ENCODE results near the gene KRTAP2-4.
"Not testable (repeated sequence)": the region's sequence is repeated elsewhere in the genome, so short reads cannot be mapped to it uniquely, and the experiment has no call there.

KRTAP2-4 gene

GRCh38 chr17:41065829-41066624, at the start of gene KRTAP2-4:
Gene KRTAP2-4, minus strand, starts transcription at chr17:41065879. Its CDS starts 34 bp downstream, at chr17:41065845.
- no peaks in the 10 kb centered on the region for H3K4me1 Mint-ChIP-seq
- H3K27me3 Mint-ChIP-seq (ENCODE audit: low read depth): peaks cover 7% of the 10 kb centered on the region
- no peak within 1 kb of the TSS for H3K4me3 Mint-ChIP-seq
- no peak for TF ChIP-seq CTCF (IDR thresholded peaks at IDR 0.05; ENCODE audit: unreplicated experiment in 3 of 3)
- H3K27ac Mint-ChIP-seq: no peak within 1 kb of the TSS
- H3K9me3 Mint-ChIP-seq: no peaks in the 10 kb centered on the region
- H3K36me3 Mint-ChIP-seq (ENCODE audit: low read depth): no peaks in the 10 kb centered on the region

GRCh38 chr17:41111151-41111885, 45.6 kb upstream of the KRTAP2-4 start:
- Mint-ChIP-seq H3K27me3 (ENCODE audit: low read depth) (no peaks in the 10 kb centered on the region), H3K4me3 (no peak overlapping the region), H3K36me3 (ENCODE audit: low read depth) (peaks cover 4% of the 10 kb centered on the region), H3K27ac (no peak overlapping the region), H3K4me1 (no peaks in the 10 kb centered on the region), H3K9me3 (peaks cover 27% of the 10 kb centered on the region)
- TF ChIP-seq CTCF (IDR thresholded peaks at IDR 0.05; ENCODE audit: unreplicated experiment in 3 of 3): no peak

- H3K4me3 Mint-ChIP-seq; H3K4me1 Mint-ChIP-seq; H3K36me3 Mint-ChIP-seq (ENCODE audit: low read depth); H3K27ac Mint-ChIP-seq; H3K27me3 Mint-ChIP-seq (ENCODE audit: low read depth): not testable (repeated sequence)
- peaks cover 23% of the 10 kb centered on the region for H3K9me3 Mint-ChIP-seq
These were observed 43.2 kb upstream of the KRTAP2-4 start for GRCh38 chr17:41108728-41109386.

GRCh38 chr17:41107941-41108450, 42.3 kb upstream of the KRTAP2-4 start:
- TF ChIP-seq CTCF (IDR thresholded peaks at IDR 0.05; ENCODE audit: unreplicated experiment in 3 of 3): no peak
- Mint-ChIP-seq H3K4me3 (no peak overlapping the region), H3K27ac (no peak overlapping the region), H3K4me1 (peaks cover 11% of the 10 kb centered on the region), H3K36me3 (ENCODE audit: low read depth) (peaks cover 4% of the 10 kb centered on the region), H3K27me3 (ENCODE audit: low read depth) (no peaks in the 10 kb centered on the region), H3K9me3 (peaks cover 19% of the 10 kb centered on the region)

GRCh38 chr17:41105347-41105746, 39.7 kb upstream of the KRTAP2-4 start, which contains the start of gene KRTAP4-9:
Gene KRTAP4-9, plus strand, starts transcription at chr17:41105389. Its CDS starts 0 bp downstream, at chr17:41105389.
- Mint-ChIP-seq H3K9me3 (peaks cover 14% of the 10 kb centered on the region), H3K4me1 (peaks cover 23% of the 10 kb centered on the region)
- H3K27me3 Mint-ChIP-seq (ENCODE audit: low read depth); H3K4me3 Mint-ChIP-seq; H3K27ac Mint-ChIP-seq; H3K36me3 Mint-ChIP-seq (ENCODE audit: low read depth): not testable (repeated sequence)

GRCh38 chr17:41104386-41105038, 38.8 kb upstream of the KRTAP2-4 start:
- H3K4me1 Mint-ChIP-seq: peaks cover 31% of the 10 kb centered on the region
- not testable (repeated sequence) for H3K4me3 Mint-ChIP-seq; H3K27me3 Mint-ChIP-seq (ENCODE audit: low read depth); H3K27ac Mint-ChIP-seq; H3K36me3 Mint-ChIP-seq (ENCODE audit: low read depth); H3K9me3 Mint-ChIP-seq

GRCh38 chr17:41103896-41104295, 38.2 kb upstream of the KRTAP2-4 start:
- Mint-ChIP-seq H3K36me3 (ENCODE audit: low read depth) (no peaks in the 10 kb centered on the region), H3K27ac (peak overlapping the region; percentile 5 to 91 (median 56)), H3K9me3 (peaks cover 8% of the 10 kb centered on the region), H3K4me1 (peaks cover 32% of the 10 kb centered on the region), H3K27me3 (ENCODE audit: low read depth) (no peaks in the 10 kb centered on the region), H3K4me3 (no peak overlapping the region)
- TF ChIP-seq CTCF (IDR thresholded peaks at IDR 0.05; ENCODE audit: unreplicated experiment in 3 of 3): no peak
